ENCODE results near the gene YIF1A.

- TF ChIP-seq, protein P1, sequence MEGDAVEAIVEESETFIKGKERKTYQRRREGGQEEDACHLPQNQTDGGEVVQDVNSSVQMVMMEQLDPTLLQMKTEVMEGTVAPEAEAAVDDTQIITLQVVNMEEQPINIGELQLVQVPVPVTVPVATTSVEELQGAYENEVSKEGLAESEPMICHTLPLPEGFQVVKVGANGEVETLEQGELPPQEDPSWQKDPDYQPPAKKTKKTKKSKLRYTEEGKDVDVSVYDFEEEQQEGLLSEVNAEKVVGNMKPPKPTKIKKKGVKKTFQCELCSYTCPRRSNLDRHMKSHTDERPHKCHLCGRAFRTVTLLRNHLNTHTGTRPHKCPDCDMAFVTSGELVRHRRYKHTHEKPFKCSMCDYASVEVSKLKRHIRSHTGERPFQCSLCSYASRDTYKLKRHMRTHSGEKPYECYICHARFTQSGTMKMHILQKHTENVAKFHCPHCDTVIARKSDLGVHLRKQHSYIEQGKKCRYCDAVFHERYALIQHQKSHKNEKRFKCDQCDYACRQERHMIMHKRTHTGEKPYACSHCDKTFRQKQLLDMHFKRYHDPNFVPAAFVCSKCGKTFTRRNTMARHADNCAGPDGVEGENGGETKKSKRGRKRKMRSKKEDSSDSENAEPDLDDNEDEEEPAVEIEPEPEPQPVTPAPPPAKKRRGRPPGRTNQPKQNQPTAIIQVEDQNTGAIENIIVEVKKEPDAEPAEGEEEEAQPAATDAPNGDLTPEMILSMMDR (IDR thresholded peaks at IDR 0.05): no peak
- TF ChIP-seq POLR2AphosphoS5 (IDR thresholded peaks at IDR 0.05) (no peak), EP300 (IDR thresholded peaks at IDR 0.05) (no peak), POLR2A (IDR thresholded peaks at IDR 0.05) (no peak)
Measured at GRCh38 chr11:66274219-66274618, 14.7 kb downstream of the YIF1A start.
